ENCODE measurements around the gene DCAKD. TPM values are rescaled to one million over a fixed set of nuclear protein-coding genes. Genes with fewer than 3 reads are reported as not detected.

Gene DCAKD
- total and polyA plus RNA-seq, 2 donors (not counting 3 experiments of a cell fraction or from before 2014, with no cell fraction given) = 30.8 to 36.5 TPM

GRCh38 chr17:44999433-44999832, 52.0 kb downstream of the DCAKD start:
- dilution Hi-C loops (cut with MboI; ENCODE audit: extremely low pct_ligation_motif_present, low sequenced_read_pairs) = no loop called here
- Histone ChIP-seq H3K9ac (replicated peaks; ENCODE audit: extremely low read depth, insufficient read depth, low read length) (no peak overlapping the region), H3K9me3 (replicated peaks; ENCODE audit: control insufficient read depth, insufficient read depth, low read length) (no peaks in the 10 kb centered on the region), H3K36me3 (ENCODE audit: control insufficient read depth in 2 of 2, extremely low read depth in 1 of 2, insufficient read depth in 2 of 2, low read length in 2 of 2) (no peaks in the 10 kb centered on the region), H3K79me2 (ENCODE audit: control insufficient read depth, insufficient read depth, low read length) (no peaks in the 10 kb centered on the region), H3K27ac (ENCODE audit: insufficient read depth, low read depth, low read length) (no peak overlapping the region), H4K20me1 (replicated peaks; ENCODE audit: control insufficient read depth, extremely low read depth, insufficient read depth, low read length) (no peaks in the 10 kb centered on the region), H3K4me1 (ENCODE audit: control insufficient read depth, extremely low read depth, insufficient read depth, low read length) (no peaks in the 10 kb centered on the region), H3K4me2 (ENCODE audit: insufficient read depth, low read length) (no peak overlapping the region), H3K9me1 (replicated peaks; ENCODE audit: control insufficient read depth, extremely low read depth, insufficient read depth, low read length) (no peaks in the 10 kb centered on the region), H2AFZ (ENCODE audit: low read depth, low read length) (no peak overlapping the region), H3K4me3 (replicated peaks in 1 of 3; ENCODE audit: insufficient read depth in 1 of 3, low read depth in 1 of 3, low read length in 3 of 3) (no peak overlapping the region), H3K27me3 (ENCODE audit: control insufficient read depth in 2 of 2, insufficient read depth in 2 of 2, low read length in 2 of 2) (peaks cover 6 to 21% of the 10 kb centered on the region in 2 experiments)
- FAIRE-seq (no peak), DNase-seq (ENCODE audit: low read depth, low spot score) (no peak)
- ChIA-PET CTCF (interaction anchor here (1.2 kb wide), 1 partner anchor 28 kb away, joined by 4 read pairs; no protein-coding TSS in a partner anchor), POLR2A (no interaction called here)
- BruUV-seq (replicated peaks) = no TSS peak
- TF ChIP-seq POLR2AphosphoS5 (IDR thresholded peaks at IDR 0.05; ENCODE audit: insufficient read depth, low read depth, low read length) (no peak), FOS (IDR thresholded peaks at IDR 0.05; ENCODE audit: borderline replicate concordance, insufficient read depth, low read length) (no peak), GATA2 (IDR thresholded peaks at IDR 0.05; ENCODE audit: insufficient read depth, insufficient read length, low read depth, low read length) (no peak), MYC (IDR thresholded peaks at IDR 0.05; ENCODE audit: low read depth, low read length) (no peak), JUN (IDR thresholded peaks at IDR 0.05; ENCODE audit: borderline replicate concordance, insufficient read depth, insufficient read length, low read depth) (no peak), POLR2A (IDR thresholded peaks at IDR 0.05; ENCODE audit: low read depth, low read length) (no peak), EZH2 (IDR thresholded peaks at IDR 0.05; ENCODE audit: borderline replicate concordance, low read depth, low read length, severe bottlenecking) (no peak)
- TF ChIP-seq, protein P1, sequence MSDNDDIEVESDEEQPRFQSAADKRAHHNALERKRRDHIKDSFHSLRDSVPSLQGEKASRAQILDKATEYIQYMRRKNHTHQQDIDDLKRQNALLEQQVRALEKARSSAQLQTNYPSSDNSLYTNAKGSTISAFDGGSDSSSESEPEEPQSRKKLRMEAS (IDR thresholded peaks at IDR 0.05; ENCODE audit: insufficient read depth, insufficient read length) = no peak
- TF ChIP-seq, protein P2, sequence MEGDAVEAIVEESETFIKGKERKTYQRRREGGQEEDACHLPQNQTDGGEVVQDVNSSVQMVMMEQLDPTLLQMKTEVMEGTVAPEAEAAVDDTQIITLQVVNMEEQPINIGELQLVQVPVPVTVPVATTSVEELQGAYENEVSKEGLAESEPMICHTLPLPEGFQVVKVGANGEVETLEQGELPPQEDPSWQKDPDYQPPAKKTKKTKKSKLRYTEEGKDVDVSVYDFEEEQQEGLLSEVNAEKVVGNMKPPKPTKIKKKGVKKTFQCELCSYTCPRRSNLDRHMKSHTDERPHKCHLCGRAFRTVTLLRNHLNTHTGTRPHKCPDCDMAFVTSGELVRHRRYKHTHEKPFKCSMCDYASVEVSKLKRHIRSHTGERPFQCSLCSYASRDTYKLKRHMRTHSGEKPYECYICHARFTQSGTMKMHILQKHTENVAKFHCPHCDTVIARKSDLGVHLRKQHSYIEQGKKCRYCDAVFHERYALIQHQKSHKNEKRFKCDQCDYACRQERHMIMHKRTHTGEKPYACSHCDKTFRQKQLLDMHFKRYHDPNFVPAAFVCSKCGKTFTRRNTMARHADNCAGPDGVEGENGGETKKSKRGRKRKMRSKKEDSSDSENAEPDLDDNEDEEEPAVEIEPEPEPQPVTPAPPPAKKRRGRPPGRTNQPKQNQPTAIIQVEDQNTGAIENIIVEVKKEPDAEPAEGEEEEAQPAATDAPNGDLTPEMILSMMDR (IDR thresholded peaks at IDR 0.05; ENCODE audit: extremely low read depth in 1 of 2, insufficient read depth in 1 of 2, low read depth in 1 of 2, low read length in 2 of 2) = no peak
- intact Hi-C loops (cut with micrococcal nuclease) = no loop called here
